Choroid plexus epithelial cell (primary cell): ENCODE measurements around the gene YPEL2.

ENCODE experiments used
- DNase-seq: peaks from one replicate; pipeline ENCODE4 v3.0.0-alpha.2; 2010; ENCODE audit warnings: low read depth
- H3K4me3 ChIP-seq: 2 replicates; pipeline ENCODE4 v1.5.1; 2011; ENCODE audit warnings: low read depth, mild to moderate bottlenecking, control low read depth, low read length, moderate library complexity
- CTCF ChIP-seq: conservative IDR thresholded peaks from 2 replicates; pipeline ENCODE4 v1.5.1; 2011; ENCODE audit warnings: low read depth, mild to moderate bottlenecking, control low read depth, inconsistent platforms, low read length, moderate library complexity

The YPEL2 gene

GRCh38 chr17:59380474-59380873, 49.0 kb downstream of the YPEL2 start:
- no peak overlapping the region for H3K4me3 ChIP-seq
- no peak for DNase-seq
- no peak for TF ChIP-seq CTCF

GRCh38 chr17:59381716-59382570, 50.5 kb downstream of the YPEL2 start:
- no peak for TF ChIP-seq CTCF
- peak; percentile 33 for DNase-seq
- no peak overlapping the region for H3K4me3 ChIP-seq

- H3K4me3 ChIP-seq, result no peak overlapping the region
- DNase-seq, result no peak
- no peak for TF ChIP-seq CTCF
Observed at GRCh38 chr17:59383893-59384292, 52.4 kb downstream of the YPEL2 start.

GRCh38 chr17:59387351-59388068, 56.1 kb downstream of the YPEL2 start:
- no peak for DNase-seq
- TF ChIP-seq CTCF, result no peak
- H3K4me3 ChIP-seq, result no peak overlapping the region

- no peak for TF ChIP-seq CTCF
- DNase-seq, result no peak
- no peak overlapping the region for H3K4me3 ChIP-seq
Observed at GRCh38 chr17:59388069-59388556, 56.7 kb downstream of the YPEL2 start.

GRCh38 chr17:59389066-59389465, 57.6 kb downstream of the YPEL2 start:
- no peak for TF ChIP-seq CTCF
- no peak overlapping the region for H3K4me3 ChIP-seq
- no peak for DNase-seq
